Lung (tissue), 12 donors: ENCODE measurements around the gene PNKD. TPM values are rescaled to one million over a fixed set of nuclear protein-coding genes. Genes with fewer than 3 reads are reported as not detected.

Source experiments
- ATAC-seq: fragments of 200-7000 bp; cut with Tn5 transposase; one replicate; pipeline ENCODE4 v1.9.1; 2020; ENCODE audit warnings: moderate number of reproducible peaks; ENCODE audit not compliant: insufficient read depth, low FRiP score
- DNase-seq, 3 donors: peaks; one replicate each; pipeline ENCODE4 v3.0.0-alpha.2; 2013 to 2017
- H3K27ac ChIP-seq, 2 donors: one replicate each; pipeline ENCODE4 v1.5.1; 2013; ENCODE audit warnings: mild to moderate bottlenecking in 2 of 2, moderate library complexity in 2 of 2, control low read depth in 1 of 2, inconsistent platforms in 1 of 2, low read depth in 1 of 2, low read length in 1 of 2
- H3K27me3 ChIP-seq, 3 donors: one replicate each; pipeline ENCODE4 v1.5.1; 2013; ENCODE audit warnings: low read length in 2 of 3; ENCODE audit not compliant: control insufficient read depth in 3 of 3, insufficient read depth in 3 of 3
- H3K36me3 ChIP-seq, 4 donors: one replicate each; pipeline ENCODE4 v1.5.1; 2013; ENCODE audit warnings: low read length in 4 of 4, mild to moderate bottlenecking in 1 of 4, moderate library complexity in 1 of 4; ENCODE audit not compliant: control insufficient read depth in 4 of 4, insufficient read depth in 4 of 4
- H3K4me1 ChIP-seq, 5 donors: one replicate each; pipeline ENCODE4 v1.5.1; 2013; ENCODE audit warnings: low read length in 5 of 5, mild to moderate bottlenecking in 2 of 5, moderate library complexity in 1 of 5; ENCODE audit not compliant: control insufficient read depth in 5 of 5, insufficient read depth in 5 of 5
- H3K4me3 ChIP-seq: one replicate; pipeline ENCODE4 v1.5.1; 2013; ENCODE audit warnings: mild to moderate bottlenecking, control low read depth, moderate library complexity
- H3K9ac ChIP-seq, 2 donors: one replicate each; pipeline ENCODE4 v1.5.1; 2013; ENCODE audit warnings: low read length in 2 of 2, control low read depth in 1 of 2; ENCODE audit not compliant: insufficient read depth in 1 of 2
- H3K9me3 ChIP-seq, 4 donors: one replicate each; pipeline ENCODE4 v1.5.1; 2013; ENCODE audit warnings: low read length in 3 of 4, mild to moderate bottlenecking in 1 of 4, moderate library complexity in 1 of 4; ENCODE audit not compliant: control insufficient read depth in 4 of 4, insufficient read depth in 3 of 4
- WGBS, 2 donors: extraction: QIAGEN DNeasy Blood & Tissue Kit; methylation state at CpG; one replicate each; pipeline ENCODE4 v1.1.7; 2013; 5-methylcytosine and 5-hydroxymethylcytosine counted together
- polyA plus RNA-seq, 2 donors: library from polyadenylated mRNA; stranded (reverse); fragments of 200-250 nt; gene quantifications; one replicate each; pipeline ENCODE4 v1.2.1, GENCODE V29; 2013
- total RNA-seq, 2 donors: library from RNA; depleted of rRNA in 1 of 2; stranded (reverse); fragments of >200 nt in 1 of 2; gene quantifications; one replicate each; pipeline ENCODE4 v1.2.1, GENCODE V29; 2014 to 2021
- TF ChIP-seq, protein P1 (sequence below): IDR thresholded peaks from 2 replicates; pipeline ENCODE4 v1.5.1; 2012; ENCODE audit warnings: mild to moderate bottlenecking; ENCODE audit errors: control extremely low read depth, extremely low read depth
- donor health status: control.
- donor health status: control.
- donor health status: Bipolar disorder and iron deficiency.
- donor health status: healthy.
- donor health status: DM: yes; HTN: yes; CAD: no.

PNKD gene
- total and polyA plus RNA-seq, 4 donors: 83.8 to 137 (median 114) TPM

DNA sequence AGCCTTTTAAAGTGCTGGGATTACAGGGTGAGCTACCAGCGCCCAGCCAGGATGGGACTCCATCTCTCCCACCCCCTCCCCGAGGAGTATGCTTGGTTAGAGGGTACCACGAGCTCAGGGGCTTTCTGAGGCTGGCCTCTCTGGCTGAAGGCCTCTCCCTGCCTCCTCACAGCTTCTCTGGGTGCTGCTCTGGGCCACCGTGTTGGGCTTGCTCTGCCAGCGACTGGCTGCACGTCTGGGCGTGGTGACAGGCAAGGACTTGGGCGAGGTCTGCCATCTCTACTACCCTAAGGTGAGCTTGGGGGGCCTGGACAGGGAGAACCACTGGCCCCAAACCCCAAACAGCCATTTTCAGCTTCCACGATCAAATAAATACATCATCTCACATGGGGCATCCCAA, 114.7 kb downstream of the PNKD start:
- no peak overlapping the region for H3K9ac ChIP-seq
- no peak overlapping the region for H3K27ac ChIP-seq
- no peaks in the 10 kb centered on the region for H3K36me3 ChIP-seq
- H3K4me1 ChIP-seq: peaks cover 0 to 6% (median 3%) of the 10 kb centered on the region in 5 donors
- DNase-seq (no peak), ATAC-seq (no peak)
- H3K9me3 ChIP-seq: no peaks in the 10 kb centered on the region
- H3K4me3 ChIP-seq: no peak overlapping the region
- no peaks in the 10 kb centered on the region for H3K27me3 ChIP-seq
- TF ChIP-seq, protein P1, sequence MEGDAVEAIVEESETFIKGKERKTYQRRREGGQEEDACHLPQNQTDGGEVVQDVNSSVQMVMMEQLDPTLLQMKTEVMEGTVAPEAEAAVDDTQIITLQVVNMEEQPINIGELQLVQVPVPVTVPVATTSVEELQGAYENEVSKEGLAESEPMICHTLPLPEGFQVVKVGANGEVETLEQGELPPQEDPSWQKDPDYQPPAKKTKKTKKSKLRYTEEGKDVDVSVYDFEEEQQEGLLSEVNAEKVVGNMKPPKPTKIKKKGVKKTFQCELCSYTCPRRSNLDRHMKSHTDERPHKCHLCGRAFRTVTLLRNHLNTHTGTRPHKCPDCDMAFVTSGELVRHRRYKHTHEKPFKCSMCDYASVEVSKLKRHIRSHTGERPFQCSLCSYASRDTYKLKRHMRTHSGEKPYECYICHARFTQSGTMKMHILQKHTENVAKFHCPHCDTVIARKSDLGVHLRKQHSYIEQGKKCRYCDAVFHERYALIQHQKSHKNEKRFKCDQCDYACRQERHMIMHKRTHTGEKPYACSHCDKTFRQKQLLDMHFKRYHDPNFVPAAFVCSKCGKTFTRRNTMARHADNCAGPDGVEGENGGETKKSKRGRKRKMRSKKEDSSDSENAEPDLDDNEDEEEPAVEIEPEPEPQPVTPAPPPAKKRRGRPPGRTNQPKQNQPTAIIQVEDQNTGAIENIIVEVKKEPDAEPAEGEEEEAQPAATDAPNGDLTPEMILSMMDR: no peak
- 87 to 91% methylated on average over 9 of the region's 9 CpGs for WGBS, 2 donors

DNA sequence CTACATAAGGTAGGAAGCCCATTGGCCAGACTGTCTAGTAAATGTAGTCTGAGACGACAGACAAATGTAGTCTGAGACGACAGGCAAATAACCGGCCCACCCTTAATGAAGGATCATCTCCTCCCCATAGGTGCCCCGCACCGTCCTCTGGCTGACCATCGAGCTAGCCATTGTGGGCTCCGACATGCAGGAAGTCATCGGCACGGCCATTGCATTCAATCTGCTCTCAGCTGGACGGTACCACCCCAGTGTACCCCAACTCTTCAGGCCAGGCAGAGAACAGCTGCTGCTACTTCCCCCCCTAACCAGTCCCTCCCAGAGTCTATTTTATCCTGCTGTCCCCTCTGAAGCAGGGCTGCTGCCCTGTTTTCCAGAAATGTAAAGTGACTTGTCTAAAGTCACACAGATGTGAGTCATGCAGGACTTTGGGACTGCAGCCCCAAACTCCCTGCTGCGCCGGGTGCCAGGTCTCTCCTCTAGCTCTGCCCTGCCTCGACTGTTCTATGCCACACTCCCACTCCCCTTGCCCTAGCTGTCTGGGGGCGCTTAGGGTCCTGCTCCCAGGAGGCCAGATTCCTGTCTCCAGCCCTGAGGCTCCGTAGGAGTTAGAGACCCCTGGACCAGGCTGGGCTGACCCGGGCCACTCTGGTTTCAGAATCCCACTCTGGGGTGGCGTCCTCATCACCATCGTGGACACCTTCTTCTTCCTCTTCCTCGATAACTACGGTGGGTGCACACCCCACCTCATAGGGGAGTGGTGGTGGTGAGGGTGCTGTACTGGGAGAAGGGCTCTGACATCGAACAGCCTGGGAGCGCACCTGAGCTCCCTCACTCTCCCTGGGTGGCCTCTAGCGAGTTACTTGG, 116.4 kb downstream of the PNKD start:
- no peak overlapping the region for H3K9ac ChIP-seq
- no peaks in the 10 kb centered on the region for H3K36me3 ChIP-seq
- TF ChIP-seq, protein P1: no peak
- ATAC-seq: no peak
- no peaks in the 10 kb centered on the region for H3K9me3 ChIP-seq
- peaks cover 0 to 6% (median 3%) of the 10 kb centered on the region in 5 donors for H3K4me1 ChIP-seq
- 69 to 70% methylated on average over 23 of the region's 23 CpGs for WGBS, 2 donors
- peak overlapping the region; percentile 22 to 82 for H3K27ac ChIP-seq
- H3K27me3 ChIP-seq: no peaks in the 10 kb centered on the region
- no peak for DNase-seq
- H3K4me3 ChIP-seq: no peak overlapping the region

DNA sequence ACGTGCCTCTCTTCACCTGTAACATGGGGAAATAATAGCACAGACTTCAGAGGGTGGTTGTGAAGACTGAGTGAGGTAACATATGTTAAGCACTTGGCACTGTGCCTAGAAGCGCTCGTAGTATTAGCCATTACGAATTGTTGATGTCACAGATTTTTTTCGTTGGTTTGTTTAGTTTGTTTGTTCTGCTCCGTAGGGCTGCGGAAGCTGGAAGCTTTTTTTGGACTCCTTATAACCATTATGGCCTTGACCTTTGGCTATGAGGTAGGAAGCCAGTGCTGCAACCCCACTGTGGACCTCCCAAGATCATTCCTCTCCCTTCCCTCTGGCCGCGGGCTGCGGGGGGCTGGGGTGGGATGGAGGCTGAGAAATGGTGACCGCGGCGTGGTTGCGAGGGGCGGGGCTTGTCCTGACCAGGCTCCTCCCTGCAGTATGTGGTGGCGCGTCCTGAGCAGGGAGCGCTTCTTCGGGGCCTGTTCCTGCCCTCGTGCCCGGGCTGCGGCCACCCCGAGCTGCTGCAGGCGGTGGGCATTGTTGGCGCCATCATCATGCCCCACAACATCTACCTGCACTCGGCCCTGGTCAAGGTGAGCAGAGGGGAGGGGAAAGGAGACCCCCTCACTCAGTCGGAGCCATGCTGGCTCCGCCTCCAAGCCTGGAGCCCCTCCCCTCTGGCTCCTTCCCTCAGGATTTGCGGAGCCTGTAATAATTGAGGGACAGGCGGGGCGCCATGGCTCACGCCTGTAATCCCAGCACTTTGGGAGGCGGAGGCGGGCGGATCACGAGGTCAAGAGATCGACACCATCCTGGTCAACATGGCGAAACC, 117.3 kb downstream of the PNKD start:
- Histone ChIP-seq H3K4me1 (peaks cover 0 to 6% (median 3%) of the 10 kb centered on the region in 5 donors), H3K9me3 (no peaks in the 10 kb centered on the region), H3K36me3 (no peaks in the 10 kb centered on the region), H3K9ac (peak overlapping the region in 1 of 2 donors; percentile 61), H3K27ac (peak overlapping the region; percentile 22 to 82), H3K27me3 (no peaks in the 10 kb centered on the region), H3K4me3 (peak overlapping the region; percentile 9)
- 14 to 15% methylated on average over 37 to 38 of the region's 38 CpGs for WGBS, 2 donors
- TF ChIP-seq, protein P1: no peak
- peak; percentile 89 to 95 (median 94) for DNase-seq
- peak; percentile 68 for ATAC-seq
